Stimulated activated CD4-positive, alpha-beta T cell treated with anti-CD3 and anti-CD28 coated beads, Interleukin-1b, Interleukin-23, amount 100 ng/mL, for 4 hours (primary cell): ENCODE results near the gene RBFA.
A peak's percentile ranks its signal among the peaks of the same experiment; 100 is the strongest.

ENCODE experiments used
- DNase-seq, 2 donors: peaks; one replicate each; pipeline ENCODE4 v3.0.0-alpha.2; 2020; ENCODE audit warnings: low read depth in 2 of 2

RBFA gene

GRCh38 chr18:80029690-80030089, 4.5 kb upstream of the RBFA start:
- DNase-seq, result no peak

GRCh38 chr18:80033181-80034067, 810 bp upstream of the RBFA start:
- DNase-seq, result peak; percentile 49 to 75

- no peak for DNase-seq
Observed at GRCh38 chr18:80034852-80035406, 695 bp downstream of the RBFA start.

GRCh38 chr18:80035997-80036396, 1.8 kb downstream of the RBFA start:
- DNase-seq, result no peak

GRCh38 chr18:80037300-80037699, 3.1 kb downstream of the RBFA start:
- no peak for DNase-seq

- no peak for DNase-seq
Observed at GRCh38 chr18:80037869-80038630, 3.8 kb downstream of the RBFA start.

GRCh38 chr18:80040515-80040914, 6.3 kb downstream of the RBFA start:
- no peak for DNase-seq

GRCh38 chr18:80041424-80041823, 7.2 kb downstream of the RBFA start:
- no peak for DNase-seq

- DNase-seq, result no peak
Observed at GRCh38 chr18:80042785-80043184, 8.6 kb downstream of the RBFA start.

- no peak for DNase-seq
Observed at GRCh38 chr18:80044072-80044471, 9.8 kb downstream of the RBFA start.

GRCh38 chr18:80046011-80046410, 11.8 kb downstream of the RBFA start:
- no peak for DNase-seq

GRCh38 chr18:80046431-80046830, 12.2 kb downstream of the RBFA start:
- no peak for DNase-seq

- no peak for DNase-seq
Observed at GRCh38 chr18:80046961-80047541, 12.8 kb downstream of the RBFA start.

- no peak for DNase-seq
Observed at GRCh38 chr18:80050797-80051196, 16.6 kb downstream of the RBFA start.

GRCh38 chr18:80056095-80056494, 21.9 kb downstream of the RBFA start:
- DNase-seq, result no peak

- DNase-seq, result no peak
Observed at GRCh38 chr18:80059945-80060344, 25.7 kb downstream of the RBFA start.

GRCh38 chr18:80065705-80066104, 31.5 kb downstream of the RBFA start:
- DNase-seq, result no peak

- DNase-seq, result no peak
Observed at GRCh38 chr18:80067321-80067720, 33.1 kb downstream of the RBFA start.

GRCh38 chr18:80067897-80068296, 33.7 kb downstream of the RBFA start:
- DNase-seq, result no peak

- DNase-seq, result no peak
Observed at GRCh38 chr18:80068571-80069272, 34.5 kb downstream of the RBFA start.

GRCh38 chr18:80070825-80071224, 36.6 kb downstream of the RBFA start:
- no peak for DNase-seq

GRCh38 chr18:80074183-80074582, 39.9 kb downstream of the RBFA start:
- no peak for DNase-seq
